Breast epithelium (tissue), 3 donors: ENCODE results near the gene FBXL13.

Experiments
- CTCF ChIP-seq, 3 donors: fragments of 450-650 bp; IDR thresholded peaks; one replicate each; pipeline ENCODE4 v1.5.1; 2016 to 2017; ENCODE audit warnings: antibody characterized with exemption in 3 of 3, mild to moderate bottlenecking in 3 of 3, moderate library complexity in 3 of 3
- POLR2A ChIP-seq: fragments of 450-650 bp; IDR thresholded peaks from one replicate; pipeline ENCODE4 v1.6.1; 2016; ENCODE audit warnings: antibody characterized with exemption, mild to moderate bottlenecking, moderate library complexity
- POLR2AphosphoS5 ChIP-seq, 3 donors: sonication (generic); formaldehyde crosslinking; IDR thresholded peaks; one replicate each; pipeline ENCODE4 v1.6.1; 2017; ENCODE audit warnings: antibody characterized with exemption in 3 of 3

GRCh38 chr7:103025341-103025740, 49.3 kb downstream of the FBXL13 start:
- TF ChIP-seq CTCF (IDR thresholded peaks at IDR 0.05): no peak
- TF ChIP-seq POLR2A: no peak
- no peak for TF ChIP-seq POLR2AphosphoS5 (IDR thresholded peaks at IDR 0.05)
